Fibroblast of lung (primary cell): Measurements from ENCODE around the gene CFAP299. TPM values are rescaled to one million over a fixed set of nuclear protein-coding genes. Genes with fewer than 3 reads are reported as not detected.

Source experiments
- DNase-seq, 2 donors: peaks; one replicate each; pipeline versions ENCODE4 v3.0.0 to v3.0.0-alpha.2; 2010; ENCODE audit warnings: low read depth in 2 of 2
- H2AFZ ChIP-seq: 2 replicates; pipeline ENCODE4 v1.5.1; 2012; ENCODE audit warnings: low read length, control low read depth, inconsistent platforms
- H3K27ac ChIP-seq: 2 replicates; pipeline ENCODE4 v1.5.1; 2011; ENCODE audit warnings: low read length, control low read depth; ENCODE audit not compliant: insufficient read depth
- H3K27me3 ChIP-seq: 2 replicates; pipeline ENCODE4 v1.5.1; 2011; ENCODE audit warnings: mild to moderate bottlenecking, low read length; ENCODE audit not compliant: control insufficient read depth, insufficient read depth
- H3K36me3 ChIP-seq: 2 replicates; pipeline ENCODE4 v1.5.1; 2011; ENCODE audit warnings: low read length; ENCODE audit not compliant: control insufficient read depth, insufficient read depth
- H3K4me1 ChIP-seq: 2 replicates; pipeline ENCODE4 v1.5.1; 2011; ENCODE audit warnings: low read length; ENCODE audit not compliant: control insufficient read depth, insufficient read depth; ENCODE audit errors: extremely low read depth
- H3K4me2 ChIP-seq: 2 replicates; pipeline ENCODE4 v1.5.1; 2011; ENCODE audit warnings: low read length, control low read depth; ENCODE audit not compliant: insufficient read depth; ENCODE audit errors: extremely low read depth
- H3K4me3 ChIP-seq, 4 experiments: fragments of 200-600 bp in 1 of 4; sonication (generic) in 1 of 4; replicated peaks in 1 of 4; 2 replicates each; pipeline ENCODE4 v1.5.1; 2011 to 2016; ENCODE audit warnings: low read length in 4 of 4, low read depth in 3 of 4, mild to moderate bottlenecking in 3 of 4, control low read depth in 2 of 4, inconsistent platforms in 1 of 4, mixed read lengths in 1 of 4; ENCODE audit not compliant: insufficient read depth in 1 of 4; ENCODE audit errors: control extremely low read depth in 1 of 4
- H3K79me2 ChIP-seq: 2 replicates; pipeline ENCODE4 v1.5.1; 2012; ENCODE audit warnings: mild to moderate bottlenecking, low read length, inconsistent platforms; ENCODE audit not compliant: control insufficient read depth, insufficient read depth
- H3K9ac ChIP-seq: 2 replicates; pipeline ENCODE4 v1.5.1; 2011; ENCODE audit warnings: mild to moderate bottlenecking, low read length, control low read depth; ENCODE audit not compliant: insufficient read depth
- H3K9me3 ChIP-seq: 2 replicates; pipeline ENCODE4 v1.5.1; 2012; ENCODE audit warnings: low read depth, low read length; ENCODE audit not compliant: control insufficient read depth, insufficient read depth
- H4K20me1 ChIP-seq: 2 replicates; pipeline ENCODE4 v1.5.1; 2011; ENCODE audit warnings: low read length; ENCODE audit not compliant: control insufficient read depth, insufficient read depth; ENCODE audit errors: extremely low read depth
- EZH2 ChIP-seq: IDR thresholded peaks from 2 replicates; pipeline ENCODE4 v1.5.1; 2012; ENCODE audit warnings: low read length, control low read depth, mild to moderate bottlenecking; ENCODE audit errors: missing control alignments
- polyA plus RNA-seq, 2 donors: library from polyadenylated mRNA; depleted of rRNA in 1 of 2; stranded (reverse) in 1 of 2; unstranded in 1 of 2; fragments of >200 nt; gene quantifications; 2 replicates each; pipeline ENCODE4 v1.2.1, GENCODE V29; 2011 to 2012; ENCODE audit warnings: missing spikeins in 1 of 2
- total RNA-seq: library from RNA; depleted of rRNA; stranded (reverse); fragments of >200 nt; gene quantifications from 2 replicates; pipeline ENCODE4 v1.2.1, GENCODE V29; 2014
- TF ChIP-seq, protein P1 (sequence below), 2 donors: IDR thresholded peaks in 1 of 2; conservative IDR thresholded peaks in 1 of 2; 1 replicate in 1 of 2; 2 replicates in 1 of 2; pipeline ENCODE4 v1.5.1; 2011 to 2012; ENCODE audit warnings: low read length in 2 of 2, control low read depth in 1 of 2, inconsistent platforms in 1 of 2, low read depth in 1 of 2, mild to moderate bottlenecking in 1 of 2

The CFAP299 gene
- total and polyA plus RNA-seq, 2 donors (not counting 1 experiment from before 2014, with no cell fraction given), result 0.79 to 16.2 TPM

DNA sequence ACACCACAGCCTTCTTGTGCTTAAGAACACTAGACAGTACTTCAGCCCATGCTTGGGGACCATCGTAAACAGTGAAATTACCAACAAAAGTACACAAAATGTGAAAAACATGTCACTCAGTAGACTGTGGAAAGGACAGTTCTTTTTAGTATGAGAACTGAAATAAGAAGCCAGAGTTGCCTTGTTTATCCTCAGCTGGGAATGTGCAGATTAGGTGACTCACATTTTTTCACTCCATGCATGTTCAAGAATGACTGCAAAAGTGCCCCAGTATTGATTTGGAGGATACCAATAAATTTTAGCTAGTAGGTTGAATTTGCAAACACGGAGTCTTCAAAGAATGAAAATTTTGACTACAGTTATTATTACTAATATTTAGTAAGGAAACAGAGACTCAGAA, 671.9 kb downstream of the CFAP299 start:
- no peaks in the 10 kb centered on the region for H3K79me2 ChIP-seq
- no peak overlapping the region for H3K27ac ChIP-seq
- DNase-seq, result no peak
- H3K4me1 ChIP-seq, result no peaks in the 10 kb centered on the region
- no peak overlapping the region for H3K4me2 ChIP-seq
- no peaks in the 10 kb centered on the region for H3K27me3 ChIP-seq
- H3K4me3 ChIP-seq, result no peak overlapping the region
- no peaks in the 10 kb centered on the region for H3K36me3 ChIP-seq
- H4K20me1 ChIP-seq, result no peaks in the 10 kb centered on the region
- TF ChIP-seq, protein P1, sequence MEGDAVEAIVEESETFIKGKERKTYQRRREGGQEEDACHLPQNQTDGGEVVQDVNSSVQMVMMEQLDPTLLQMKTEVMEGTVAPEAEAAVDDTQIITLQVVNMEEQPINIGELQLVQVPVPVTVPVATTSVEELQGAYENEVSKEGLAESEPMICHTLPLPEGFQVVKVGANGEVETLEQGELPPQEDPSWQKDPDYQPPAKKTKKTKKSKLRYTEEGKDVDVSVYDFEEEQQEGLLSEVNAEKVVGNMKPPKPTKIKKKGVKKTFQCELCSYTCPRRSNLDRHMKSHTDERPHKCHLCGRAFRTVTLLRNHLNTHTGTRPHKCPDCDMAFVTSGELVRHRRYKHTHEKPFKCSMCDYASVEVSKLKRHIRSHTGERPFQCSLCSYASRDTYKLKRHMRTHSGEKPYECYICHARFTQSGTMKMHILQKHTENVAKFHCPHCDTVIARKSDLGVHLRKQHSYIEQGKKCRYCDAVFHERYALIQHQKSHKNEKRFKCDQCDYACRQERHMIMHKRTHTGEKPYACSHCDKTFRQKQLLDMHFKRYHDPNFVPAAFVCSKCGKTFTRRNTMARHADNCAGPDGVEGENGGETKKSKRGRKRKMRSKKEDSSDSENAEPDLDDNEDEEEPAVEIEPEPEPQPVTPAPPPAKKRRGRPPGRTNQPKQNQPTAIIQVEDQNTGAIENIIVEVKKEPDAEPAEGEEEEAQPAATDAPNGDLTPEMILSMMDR (conservative IDR thresholded peaks at IDR 0.05 in 1 of 2, IDR thresholded peaks at IDR 0.05 in 1 of 2; ENCODE audit: low read depth in 1 of 2, low read length in 2 of 2), result no peak
- TF ChIP-seq EZH2, result no peak
- no peak overlapping the region for H3K9ac ChIP-seq
- H2AFZ ChIP-seq, result no peak overlapping the region
- H3K9me3 ChIP-seq, result no peaks in the 10 kb centered on the region

Other genes starting within 250 kb of the CFAP299 start
- gene PRDM8, start 138.2 kb upstream of the CFAP299 start, total RNA-seq, result 2.6 and 8.8 TPM in 2 replicates
- 3.3 and 8.5 TPM in 2 replicates for gene PRDM8, start 138.2 kb upstream of the CFAP299 start, polyA plus RNA-seq
- 5.4 and 25.8 TPM in 2 replicates for gene FGF5, start 69.1 kb upstream of the CFAP299 start, total RNA-seq
- gene FGF5, start 69.1 kb upstream of the CFAP299 start, polyA plus RNA-seq, result 56.4 and 123 TPM in 2 replicates